GM12891 (cell line): Measurements from ENCODE around the gene C1orf198.

Experiments
- POLR2A ChIP-seq: IDR thresholded peaks from 2 replicates; pipeline ENCODE4 v1.6.1; 2011; ENCODE audit warnings: low read depth, low read length, control low read depth
- POLR2AphosphoS5 ChIP-seq: IDR thresholded peaks from 2 replicates; pipeline ENCODE4 v1.6.1; 2011; ENCODE audit warnings: low read depth, low read length, control low read depth

DNA sequence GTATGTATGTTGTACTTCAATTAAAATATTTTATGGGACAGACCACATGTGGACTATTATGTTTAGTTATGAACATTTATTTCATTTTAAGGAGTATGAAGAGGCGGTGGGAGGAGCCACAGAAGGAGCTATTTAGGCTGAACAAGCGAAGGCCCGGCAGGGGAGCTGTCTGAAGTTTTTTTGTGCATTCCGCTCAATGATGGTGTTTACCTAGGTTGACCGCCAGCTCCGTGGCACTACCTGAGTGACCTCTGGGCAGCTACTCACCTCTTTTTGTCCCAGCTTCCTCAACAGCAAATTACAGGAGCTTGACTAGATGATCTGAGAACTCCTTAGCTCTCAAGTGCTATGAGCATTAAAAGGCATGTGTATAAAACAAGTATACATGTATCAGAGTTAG lies 32.7 kb upstream of the C1orf198 start:
- TF ChIP-seq POLR2A (no peak), POLR2AphosphoS5 (no peak)
